HG02970 (cell line): Measurements from ENCODE around the gene MIS18A.
"Not testable (repeated sequence)": the region's sequence is repeated elsewhere in the genome, so short reads cannot be mapped to it uniquely, and the experiment has no call there.

Experiments used
- ATAC-seq: cut with Tn5 transposase; IDR thresholded peaks from one replicate; pipeline ENCODE4 v1.9.1; 2021; ENCODE audit warnings: mild to moderate bottlenecking, moderate library complexity, moderate number of reproducible peaks; ENCODE audit not compliant: unreplicated experiment, low FRiP score

MIS18A gene

GRCh38 chr21:32306021-32306780 is 27.4 kb upstream of the MIS18A start:
- ATAC-seq, result no peak

- no peak for ATAC-seq
Measured at GRCh38 chr21:32304998-32305397, 26.1 kb upstream of the MIS18A start.

- no peak for ATAC-seq
Measured at GRCh38 chr21:32303385-32303784, 24.5 kb upstream of the MIS18A start.

- no peak for ATAC-seq
Measured at GRCh38 chr21:32302560-32302959, 23.7 kb upstream of the MIS18A start.

- ATAC-seq, result no peak
Measured at GRCh38 chr21:32301596-32301995, 22.7 kb upstream of the MIS18A start.

- no peak for ATAC-seq
Measured at GRCh38 chr21:32300117-32300681, 21.4 kb upstream of the MIS18A start.

- ATAC-seq, result no peak
Measured at GRCh38 chr21:32299695-32300094, 20.8 kb upstream of the MIS18A start.

- no peak for ATAC-seq
Measured at GRCh38 chr21:32298658-32299081, 19.8 kb upstream of the MIS18A start, which contains the start of gene MRAP. Gene MRAP (plus strand): TSS chr21:32298855. CDS start chr21:32298972, 117 bp downstream.

- no peak for ATAC-seq
Measured at GRCh38 chr21:32298148-32298559, 19.3 kb upstream of the MIS18A start.

GRCh38 chr21:32297449-32297848 is 18.6 kb upstream of the MIS18A start:
- ATAC-seq, result no peak

GRCh38 chr21:32285476-32285875 is 6.6 kb upstream of the MIS18A start:
- no peak for ATAC-seq

- no peak for ATAC-seq
Measured at GRCh38 chr21:32282992-32283391, 4.1 kb upstream of the MIS18A start.

- no peak for ATAC-seq
Measured at GRCh38 chr21:32281531-32281930, 2.7 kb upstream of the MIS18A start.

GRCh38 chr21:32279377-32279680 is 480 bp upstream of the MIS18A start:
- no peak for ATAC-seq

- no peak for ATAC-seq
Measured at GRCh38 chr21:32278103-32278502, 746 bp downstream of the MIS18A start.

GRCh38 chr21:32276671-32277070 is 2.2 kb downstream of the MIS18A start:
- ATAC-seq, result no peak

- no peak for ATAC-seq
Measured at GRCh38 chr21:32270748-32271147, 8.1 kb downstream of the MIS18A start.

GRCh38 chr21:32265321-32265720 is 13.5 kb downstream of the MIS18A start:
- not testable (repeated sequence) for ATAC-seq

GRCh38 chr21:32261929-32262328 is 16.9 kb downstream of the MIS18A start:
- ATAC-seq, result no peak

GRCh38 chr21:32260130-32260529 is 18.7 kb downstream of the MIS18A start:
- ATAC-seq, result no peak

GRCh38 chr21:32258786-32259048 is 20.1 kb downstream of the MIS18A start:
- ATAC-seq, result not testable (repeated sequence)

GRCh38 chr21:32257962-32258785 is 20.7 kb downstream of the MIS18A start:
- ATAC-seq, result no peak
